HepG2 (cell line): ENCODE results near the gene RASAL1.

Source experiments
- KLF16 ChIP-seq, 2 experiments: sonication (generic) in 1 of 2; formaldehyde crosslinking in 1 of 2; IDR thresholded peaks; 2 replicates each; pipeline versions ENCODE4 v1.6.1 to v1.8.0; 2016 to 2023; ENCODE audit warnings: missing genetic modification reagents in 2 of 2, missing compliant biosample characterization in 1 of 2
- POLR2AphosphoS2 ChIP-seq: IDR thresholded peaks from 2 replicates; pipeline ENCODE4 v1.6.1; 2011; ENCODE audit warnings: low read depth, low read length, improper control_type of control experiment
- PRMT3 ChIP-seq: sonication (generic); formaldehyde crosslinking; IDR thresholded peaks from 2 replicates; pipeline ENCODE4 v1.8.1; 2022; ENCODE audit warnings: low read depth, mild to moderate bottlenecking, moderate library complexity, missing genetic modification reagents, borderline replicate concordance
- ZNF232 ChIP-seq: sonication (generic); formaldehyde crosslinking; IDR thresholded peaks from 2 replicates; pipeline ENCODE4 v1.4.0; 2020; ENCODE audit warnings: missing genetic modification reagents, borderline replicate concordance
- ZNF792 ChIP-seq: IDR thresholded peaks from 2 replicates; pipeline ENCODE4 v1.6.1; 2016

- no peak for TF ChIP-seq ZNF232 (CRISPR knock-in tag)
- no peak for TF ChIP-seq POLR2AphosphoS2
- TF ChIP-seq PRMT3 (CRISPR knock-in tag): no peak
- TF ChIP-seq ZNF792 (CRISPR knock-in tag): no peak
- TF ChIP-seq KLF16 (CRISPR knock-in tag; IDR thresholded peaks at IDR 0.05): no peak
Observed at GRCh38 chr12:113152196-113152834, 16.8 kb upstream of the RASAL1 start.
